NCI-H345 (cell line): Measurements from ENCODE around the gene ETS1.

ENCODE experiments used
- DNase-seq: peaks from one replicate; lab custom pipeline; 2025; lab: John Stamatoyannopoulos, UW

The ETS1 gene

DNA sequence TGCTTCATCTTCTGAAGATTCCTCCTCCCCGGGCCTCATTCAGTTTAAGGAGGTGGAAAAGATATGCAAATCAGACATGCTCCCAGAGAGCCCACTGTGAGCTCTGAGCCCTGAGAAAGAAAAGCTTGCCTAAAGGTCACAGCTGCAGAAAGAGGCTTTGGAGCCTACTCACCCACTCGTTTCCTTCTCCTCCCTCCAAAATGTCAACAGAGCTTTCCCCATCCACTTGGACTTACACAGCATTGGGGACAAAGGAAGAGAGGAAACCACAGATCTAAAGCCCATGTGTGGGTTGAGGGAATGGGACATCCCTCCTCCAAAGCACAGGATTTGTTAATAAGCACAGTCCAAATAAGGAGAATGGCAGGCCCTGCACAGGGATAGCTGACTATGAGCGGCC, 158.4 kb downstream of the ETS1 start:
- no peak for DNase-seq

DNA sequence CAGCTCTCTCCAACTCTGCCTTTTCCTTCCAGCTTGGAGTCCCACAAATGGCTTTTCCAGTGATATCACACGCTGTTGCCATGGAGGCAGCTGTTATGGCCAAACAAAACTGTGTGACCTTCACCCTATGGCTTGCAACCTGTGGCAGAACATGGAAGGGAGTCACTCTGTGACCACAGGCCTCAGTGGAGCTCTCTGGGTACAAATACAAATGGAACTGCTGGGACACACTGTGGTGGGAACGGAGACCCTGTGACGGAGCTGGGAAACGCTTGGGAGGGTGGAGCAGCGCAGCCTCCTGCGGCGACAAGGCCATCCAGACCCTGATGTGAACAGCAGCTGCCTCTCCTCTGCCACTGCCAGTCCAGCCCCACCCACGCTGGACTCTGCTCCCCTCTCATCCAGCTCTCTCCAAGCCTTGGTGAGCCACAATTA, 162.5 kb downstream of the ETS1 start:
- no peak for DNase-seq

DNA sequence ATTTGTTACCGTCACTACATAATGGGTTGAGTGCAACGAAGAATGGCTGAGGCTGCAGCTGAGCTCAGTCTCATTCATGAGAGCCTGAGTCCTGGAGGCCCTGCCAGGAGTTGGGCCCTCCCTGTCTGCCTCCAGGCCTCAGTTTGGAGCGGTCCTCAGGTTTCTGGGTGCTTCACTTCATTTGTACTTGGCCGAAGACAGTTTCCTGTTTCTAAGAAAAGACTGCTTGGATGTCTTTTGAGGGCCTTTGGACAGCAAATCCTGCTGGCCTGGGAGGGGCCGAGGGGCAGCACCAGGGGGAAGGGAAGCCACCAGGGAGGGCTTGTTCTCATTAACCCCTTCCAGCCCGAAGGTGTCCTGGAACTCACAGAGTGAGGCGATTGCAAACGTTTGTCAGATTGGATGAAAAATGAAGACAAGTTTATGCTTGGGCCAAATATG, 163.1 kb downstream of the ETS1 start:
- DNase-seq = no peak

DNA sequence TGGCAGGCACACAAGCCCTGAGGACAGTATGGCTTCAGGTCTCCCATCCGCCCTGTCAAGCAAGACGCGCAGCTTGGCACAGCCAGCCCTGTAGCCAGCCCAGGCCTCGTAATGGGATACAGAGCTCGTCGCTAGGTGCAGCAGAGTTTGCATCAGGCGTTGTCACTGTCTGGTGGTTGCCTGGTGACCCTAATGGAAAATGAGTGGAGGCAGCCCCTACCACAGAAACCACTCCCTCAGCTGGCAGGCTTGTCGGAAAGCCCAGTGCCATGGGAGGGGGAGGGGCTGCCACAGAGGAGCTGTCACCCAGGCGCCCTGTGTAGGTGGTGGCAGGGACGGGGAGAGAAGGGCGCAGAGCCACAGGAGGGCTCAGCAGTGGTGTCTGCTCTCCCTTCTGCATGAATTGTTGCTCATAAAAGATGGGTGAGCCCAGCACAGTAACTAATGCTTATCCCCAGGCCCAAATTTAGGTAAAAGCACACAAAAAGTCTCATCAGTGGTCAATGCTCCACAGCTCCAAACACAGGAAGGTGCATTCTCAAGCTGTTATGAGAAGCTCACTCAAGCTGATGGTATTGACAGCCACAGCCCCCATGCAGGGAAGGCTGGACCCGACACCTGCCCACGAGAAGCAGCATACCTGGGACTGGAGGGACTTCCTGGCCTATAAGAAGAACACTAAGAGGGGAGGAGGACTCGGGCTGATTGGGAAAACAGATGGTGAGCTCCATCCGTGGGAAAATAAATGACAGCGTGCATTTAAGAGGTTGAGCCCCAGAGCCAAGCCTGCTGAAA, 164.6 kb downstream of the ETS1 start:
- DNase-seq = peak; percentile 79

DNA sequence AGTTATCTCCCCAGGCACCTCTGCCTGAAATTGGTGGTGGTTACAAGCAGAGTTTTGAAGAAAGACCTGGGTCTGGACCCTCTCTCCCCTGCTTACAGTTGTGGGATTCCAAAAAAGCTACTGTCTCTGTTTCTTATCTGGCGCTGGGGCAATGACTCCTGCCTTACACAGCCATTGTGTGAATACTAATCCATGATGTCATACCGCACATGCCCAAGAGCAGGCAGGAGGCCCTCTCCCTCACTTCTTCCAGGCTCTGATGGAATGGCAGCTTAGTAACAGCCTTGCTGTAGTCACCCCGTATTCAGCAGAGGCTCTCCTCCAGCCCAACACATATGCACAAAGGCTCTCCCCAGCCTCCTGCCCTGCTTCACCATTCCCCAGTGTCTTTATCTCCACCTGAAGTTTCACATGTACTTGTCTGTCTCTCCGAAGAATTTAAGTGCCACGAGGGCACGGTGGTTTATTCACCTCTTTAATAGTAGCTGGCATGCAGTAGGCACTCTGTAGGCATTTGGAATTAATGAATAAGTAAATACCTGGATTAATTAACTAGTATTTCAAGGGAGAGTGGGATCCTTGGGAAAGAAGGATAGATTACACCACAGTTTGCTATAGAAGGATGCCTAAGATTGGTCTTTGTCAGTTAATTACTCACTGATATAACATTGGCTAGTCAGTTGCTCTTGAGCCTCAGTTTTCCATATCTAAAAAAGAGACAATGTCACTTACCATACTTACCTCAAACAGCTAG, 165.6 kb downstream of the ETS1 start:
- DNase-seq = no peak

DNA sequence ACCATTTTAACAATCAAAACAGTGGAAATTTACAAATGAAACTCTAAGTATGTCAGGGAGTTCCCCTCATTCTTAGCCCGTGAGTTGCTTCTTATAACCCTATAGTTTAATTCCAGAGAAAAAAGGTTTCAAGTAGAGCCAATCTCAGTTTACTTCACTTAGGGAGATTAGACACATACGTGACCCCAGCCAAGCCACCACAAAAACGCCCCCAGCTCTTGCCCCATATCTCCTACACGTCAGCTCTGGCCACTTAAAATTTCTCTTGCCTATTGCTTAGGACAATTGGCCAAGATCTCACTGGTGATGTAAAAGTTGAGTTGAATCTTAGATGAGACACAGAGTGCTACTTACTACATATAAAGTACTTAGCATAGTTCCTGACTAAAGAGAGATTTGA, 166.4 kb downstream of the ETS1 start:
- no peak for DNase-seq

DNA sequence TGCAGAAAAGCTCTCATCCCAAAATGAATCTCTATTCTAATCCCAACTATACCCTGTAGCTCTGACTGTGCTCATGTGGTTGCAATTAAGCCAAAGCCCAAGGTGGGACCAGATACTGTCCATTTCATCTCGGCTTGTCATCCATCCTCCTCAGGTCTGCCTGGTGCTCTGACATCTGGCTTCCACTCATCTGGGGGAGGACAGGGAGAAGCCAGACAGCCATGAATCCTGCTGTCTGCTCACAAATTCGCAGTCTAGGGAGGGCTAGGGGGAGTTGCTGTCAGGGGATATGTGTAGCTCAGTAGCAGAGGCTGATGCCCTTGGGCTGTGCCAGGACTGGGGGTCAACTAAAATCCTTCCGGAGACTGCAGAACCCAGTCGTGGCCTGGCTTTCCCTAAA, 167.1 kb downstream of the ETS1 start:
- DNase-seq = no peak

DNA sequence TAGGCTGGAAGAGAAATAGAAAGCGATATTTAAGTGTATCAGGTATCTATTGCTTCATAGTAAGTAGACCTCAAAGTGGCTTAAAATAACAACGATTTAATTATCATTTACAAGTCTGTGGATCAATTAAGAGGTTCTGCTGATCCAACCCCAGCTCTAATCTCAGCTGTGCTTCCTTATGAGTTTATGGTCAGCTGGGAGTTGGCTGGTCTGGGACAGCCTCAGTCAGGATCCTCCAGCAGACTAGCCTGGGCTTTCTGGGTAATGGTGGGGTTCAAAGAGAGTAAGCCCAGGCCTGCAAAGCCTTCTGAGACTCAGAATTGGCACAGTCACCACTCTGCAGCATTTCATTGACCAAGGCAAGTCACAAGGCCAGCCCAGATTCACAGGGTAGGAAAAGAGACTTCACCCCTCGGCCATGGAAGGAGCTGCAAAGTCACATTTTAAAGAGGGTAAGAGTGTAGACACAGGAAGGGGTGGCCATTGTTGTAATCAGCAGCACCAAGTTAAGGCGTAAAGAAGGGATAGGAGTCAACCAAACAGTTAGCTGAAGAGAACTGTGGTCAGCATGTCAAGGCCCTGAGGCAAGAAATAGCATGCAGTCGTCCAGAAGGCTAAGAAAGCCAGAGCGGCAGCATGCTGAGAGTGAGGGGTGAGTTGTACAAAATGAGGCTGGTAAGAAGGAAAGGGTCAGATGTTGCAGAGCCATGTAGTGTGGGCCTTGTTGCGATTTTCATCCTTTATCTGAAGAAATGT, 168.2 kb downstream of the ETS1 start:
- DNase-seq = no peak

DNA sequence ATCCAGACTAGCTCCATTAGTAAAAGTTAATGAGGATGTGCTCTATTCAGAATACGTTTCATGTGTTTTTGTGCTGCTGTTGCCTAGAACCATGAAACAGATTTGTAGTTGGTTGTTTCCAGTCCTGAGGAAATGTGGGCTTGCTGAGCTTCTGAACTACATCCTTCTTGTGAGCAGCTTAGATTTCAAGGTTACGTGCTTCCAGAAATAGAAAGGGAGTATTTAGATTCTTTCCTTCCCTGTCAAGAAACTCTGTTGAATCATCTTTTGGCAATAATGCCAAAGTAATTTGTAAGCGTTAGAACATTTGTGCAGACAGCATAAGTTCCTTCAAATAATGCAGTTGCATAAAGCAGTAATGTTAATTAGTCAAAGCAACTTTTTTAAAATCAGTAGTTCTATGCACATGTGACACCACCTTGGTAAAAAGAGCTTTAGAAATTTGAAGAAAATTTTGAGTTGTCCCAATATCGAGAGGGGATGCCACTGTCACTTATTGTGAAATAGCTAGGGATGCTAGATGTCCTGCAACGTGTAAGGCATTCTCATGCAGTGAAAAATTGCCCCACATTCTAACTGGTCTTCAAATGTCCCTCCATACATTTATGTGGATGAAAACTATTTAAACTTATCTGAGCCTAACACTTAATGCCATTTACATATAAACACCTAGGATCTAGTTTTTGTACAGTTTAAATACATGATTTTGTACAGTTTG, 169.6 kb downstream of the ETS1 start:
- DNase-seq = no peak

DNA sequence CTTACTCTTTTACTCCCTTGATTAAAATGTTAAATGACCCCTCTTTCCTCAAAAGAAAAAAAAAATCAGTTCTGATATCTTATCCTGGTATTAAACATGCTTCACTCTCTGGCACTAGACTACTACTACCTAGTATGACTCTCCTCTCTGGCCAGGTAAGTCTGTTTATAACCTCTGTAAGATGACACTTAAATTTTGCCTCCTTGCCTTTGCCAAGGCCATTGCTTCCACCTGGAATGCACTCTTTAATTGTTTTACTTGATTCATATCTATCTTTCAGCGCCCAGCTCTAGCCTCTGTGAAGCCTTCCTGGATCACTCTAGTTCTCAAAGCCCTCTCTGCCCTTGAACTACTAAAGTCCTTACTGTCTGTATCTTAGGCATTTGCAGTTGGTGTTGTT, 170.4 kb downstream of the ETS1 start:
- no peak for DNase-seq

DNA sequence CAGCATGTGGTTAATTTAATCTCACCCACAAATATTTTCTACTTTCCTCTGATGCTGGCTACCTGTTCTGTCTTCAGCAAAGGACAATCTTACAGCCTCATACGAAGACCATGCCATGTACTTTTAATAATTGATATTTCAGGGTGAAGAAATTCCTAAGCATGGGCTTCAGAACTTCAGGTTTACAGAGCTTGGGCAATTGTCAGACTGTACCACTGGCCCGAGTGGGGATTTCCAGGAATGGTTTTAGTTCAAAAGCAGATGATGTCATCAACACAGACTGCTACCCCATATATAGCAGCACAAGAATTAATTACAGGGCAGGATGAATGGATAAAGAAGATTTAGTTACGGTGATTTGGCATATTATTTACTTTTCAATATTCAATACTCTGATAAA, 171.8 kb downstream of the ETS1 start:
- DNase-seq = no peak

DNA sequence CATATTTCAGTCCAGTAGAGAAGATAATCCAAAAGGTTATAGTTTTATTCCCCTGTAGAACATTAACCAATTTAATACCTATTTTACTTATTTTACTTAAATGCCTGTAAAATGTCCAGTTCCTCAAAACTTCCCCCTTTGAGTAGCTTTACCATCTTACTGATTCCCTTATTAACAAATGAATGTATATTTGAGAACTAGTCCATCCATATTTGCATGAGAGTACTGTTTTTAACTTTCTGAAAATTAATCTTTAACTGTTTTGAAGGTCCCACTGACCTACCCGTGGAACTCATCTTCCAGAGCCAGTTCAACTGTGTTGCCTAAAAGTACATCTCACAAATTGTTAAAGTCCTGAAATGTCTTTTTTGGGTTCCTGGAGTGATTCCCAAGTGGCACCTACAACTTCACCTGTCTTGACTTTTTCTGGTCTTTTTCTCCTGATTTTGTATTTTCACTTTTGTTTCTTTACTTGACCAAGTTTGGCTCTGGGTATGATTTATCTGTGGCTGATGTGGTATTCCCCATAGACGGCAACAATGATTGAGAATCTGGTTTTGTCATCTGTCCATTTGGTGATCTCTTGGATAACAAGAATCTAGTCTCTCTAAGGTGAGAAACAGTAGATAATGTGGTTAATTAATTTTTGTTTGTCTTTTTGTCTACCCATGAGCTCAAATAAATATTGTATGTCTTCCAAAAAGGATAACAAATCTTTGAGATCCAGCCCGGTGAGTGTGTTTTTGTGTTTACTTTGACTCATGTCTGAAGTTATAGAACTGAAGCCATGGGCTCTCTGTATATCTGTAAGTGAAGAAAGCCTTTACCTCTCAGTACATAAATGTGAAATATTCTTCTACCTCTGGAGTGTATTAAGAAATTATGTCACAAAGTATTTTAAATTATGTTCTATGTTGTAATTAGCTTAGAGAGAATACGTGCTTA, 174.2 kb downstream of the ETS1 start:
- no peak for DNase-seq

DNA sequence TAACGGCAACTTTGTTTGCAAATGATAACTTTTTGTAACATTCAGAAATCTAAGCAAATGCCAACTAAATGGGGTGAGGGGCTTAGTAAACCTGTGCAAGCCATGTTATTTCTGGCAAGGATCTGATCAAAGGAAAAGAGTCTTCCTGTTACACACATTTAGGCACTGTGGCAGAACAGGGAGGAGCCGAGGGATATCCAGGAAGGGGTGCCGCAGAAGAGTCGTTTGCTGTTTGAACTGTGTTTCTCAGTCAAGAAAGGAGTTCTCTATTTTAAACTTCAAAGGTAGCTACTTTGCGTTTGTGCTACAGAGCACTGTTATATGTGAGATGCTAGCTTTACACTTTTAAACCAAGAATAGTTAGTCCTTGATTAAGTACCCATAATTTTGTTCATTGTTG, 175.5 kb downstream of the ETS1 start:
- no peak for DNase-seq

DNA sequence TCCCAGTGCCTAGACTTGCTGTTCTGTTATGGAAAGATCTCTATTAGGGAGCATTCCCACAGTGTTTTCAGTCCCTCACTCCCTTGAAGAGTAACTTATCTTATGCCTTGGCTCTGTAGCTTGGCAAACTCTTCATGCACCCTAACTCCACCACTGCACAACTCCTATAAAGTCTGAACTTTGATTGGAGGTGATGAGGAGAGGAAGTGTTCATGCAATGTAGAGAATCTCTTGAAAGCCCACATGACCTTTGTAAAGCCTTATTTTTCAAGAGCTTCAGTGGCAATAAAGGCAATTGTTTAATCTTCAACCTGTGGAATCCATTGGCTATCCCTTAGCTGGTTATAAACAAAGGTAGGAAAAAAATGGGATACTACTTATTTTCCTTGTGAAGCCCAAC, 176.2 kb downstream of the ETS1 start:
- DNase-seq = no peak

DNA sequence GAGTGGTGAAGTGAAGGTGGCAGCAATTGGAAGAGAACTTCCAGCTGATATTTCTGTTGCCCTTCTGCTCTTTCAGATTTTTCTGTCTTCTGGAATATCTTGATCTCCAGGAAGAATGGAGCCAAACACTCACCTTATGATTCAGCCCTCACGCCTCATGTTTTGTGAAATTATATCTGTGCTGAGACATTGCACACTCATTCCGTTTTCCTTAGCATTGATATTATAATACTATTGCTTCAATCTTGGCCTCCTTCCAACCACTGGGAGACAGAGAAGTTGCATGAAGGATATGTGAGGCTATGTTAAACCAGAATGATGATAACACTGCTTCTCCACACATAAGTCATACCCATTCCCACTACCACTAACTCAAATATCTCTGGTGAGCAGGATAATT, 177.9 kb downstream of the ETS1 start:
- DNase-seq = no peak
